NB4 (cell line): Measurements from ENCODE around the gene TBCA.

Experiments
- DNase-seq: peaks from one replicate; pipeline ENCODE4 v3.0.0; 2010; ENCODE audit warnings: low read depth
- H3K4me3 ChIP-seq: one replicate; pipeline ENCODE4 v1.5.1; 2011; ENCODE audit warnings: mild to moderate bottlenecking, low read depth, low read length, moderate library complexity
- MAX ChIP-seq: IDR thresholded peaks from 2 replicates; pipeline ENCODE4 v1.6.1; 2011; ENCODE audit warnings: low read depth, low read length
- MYC ChIP-seq: IDR thresholded peaks from 2 replicates; pipeline ENCODE4 v1.6.1; 2011; ENCODE audit warnings: low read depth, low read length
- POLR2A ChIP-seq: IDR thresholded peaks from 2 replicates; pipeline ENCODE4 v1.6.1; 2011; ENCODE audit warnings: mild to moderate bottlenecking; ENCODE audit not compliant: insufficient read length; ENCODE audit errors: extremely low read depth
- TF ChIP-seq, protein P1 (sequence below): IDR thresholded peaks from one replicate; pipeline ENCODE4 v1.5.1; 2012; ENCODE audit warnings: low read depth, low read length

TBCA gene

DNA sequence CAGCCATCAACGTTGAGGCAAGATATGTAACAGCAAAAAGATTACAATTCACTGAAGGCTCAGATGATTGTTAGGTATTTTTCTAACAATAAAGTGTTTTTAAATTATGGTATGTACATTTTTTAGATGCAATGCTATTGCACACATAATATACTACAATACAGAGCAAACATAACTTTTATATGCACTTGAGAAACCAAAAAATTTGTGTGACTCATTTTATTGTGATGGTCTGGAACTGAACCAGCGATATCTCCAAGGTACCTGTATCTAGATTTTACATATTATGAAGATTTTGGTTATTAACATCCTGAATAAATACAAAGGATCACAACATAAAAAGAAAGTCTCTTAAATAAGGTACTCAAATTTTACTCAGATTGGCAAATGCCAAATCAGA, 41.3 kb downstream of the TBCA start:
- no peak for TF ChIP-seq MAX
- no peak for TF ChIP-seq MYC
- TF ChIP-seq, protein P1, sequence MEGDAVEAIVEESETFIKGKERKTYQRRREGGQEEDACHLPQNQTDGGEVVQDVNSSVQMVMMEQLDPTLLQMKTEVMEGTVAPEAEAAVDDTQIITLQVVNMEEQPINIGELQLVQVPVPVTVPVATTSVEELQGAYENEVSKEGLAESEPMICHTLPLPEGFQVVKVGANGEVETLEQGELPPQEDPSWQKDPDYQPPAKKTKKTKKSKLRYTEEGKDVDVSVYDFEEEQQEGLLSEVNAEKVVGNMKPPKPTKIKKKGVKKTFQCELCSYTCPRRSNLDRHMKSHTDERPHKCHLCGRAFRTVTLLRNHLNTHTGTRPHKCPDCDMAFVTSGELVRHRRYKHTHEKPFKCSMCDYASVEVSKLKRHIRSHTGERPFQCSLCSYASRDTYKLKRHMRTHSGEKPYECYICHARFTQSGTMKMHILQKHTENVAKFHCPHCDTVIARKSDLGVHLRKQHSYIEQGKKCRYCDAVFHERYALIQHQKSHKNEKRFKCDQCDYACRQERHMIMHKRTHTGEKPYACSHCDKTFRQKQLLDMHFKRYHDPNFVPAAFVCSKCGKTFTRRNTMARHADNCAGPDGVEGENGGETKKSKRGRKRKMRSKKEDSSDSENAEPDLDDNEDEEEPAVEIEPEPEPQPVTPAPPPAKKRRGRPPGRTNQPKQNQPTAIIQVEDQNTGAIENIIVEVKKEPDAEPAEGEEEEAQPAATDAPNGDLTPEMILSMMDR: no peak
- no peak for TF ChIP-seq POLR2A
- DNase-seq: no peak

GRCh38 chr5:77733130-77733529, 43.0 kb downstream of the TBCA start:
- DNase-seq: no peak
- H3K4me3 ChIP-seq: no peak overlapping the region
- TF ChIP-seq POLR2A: no peak
- TF ChIP-seq MAX: no peak
- TF ChIP-seq, protein P1: no peak
- no peak for TF ChIP-seq MYC

More for the DNA sequence above, 41.3 kb downstream of the TBCA start:
- H3K4me3 ChIP-seq: no peak overlapping the region

DNA sequence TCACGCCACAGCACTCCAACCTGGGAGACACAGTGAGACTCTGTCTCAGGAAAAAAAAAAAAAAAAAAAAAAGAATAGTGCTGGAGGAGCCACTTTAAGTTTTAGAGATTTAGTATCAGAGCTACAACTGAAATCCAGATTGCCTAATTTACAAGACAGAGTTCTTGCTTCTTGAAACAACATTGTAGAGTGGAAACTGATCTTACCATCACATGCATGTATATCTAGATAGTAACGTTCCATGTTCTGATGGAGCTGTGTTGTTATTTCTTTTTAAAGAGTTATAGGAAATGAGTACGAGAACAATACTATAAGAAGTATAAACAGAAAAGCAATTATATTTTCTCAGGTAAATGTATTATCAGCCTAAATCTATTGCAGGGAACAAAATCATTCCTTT, 48.9 kb downstream of the TBCA start:
- no peak overlapping the region for H3K4me3 ChIP-seq
- DNase-seq: no peak
- TF ChIP-seq POLR2A: no peak
- TF ChIP-seq MAX: no peak

GRCh38 chr5:77725616-77726015, 50.5 kb downstream of the TBCA start:
- TF ChIP-seq POLR2A (no peak), MAX (no peak), MYC (no peak)
- TF ChIP-seq, protein P1: no peak
- H3K4me3 ChIP-seq: no peak overlapping the region

GRCh38 chr5:77724934-77725333, 51.2 kb downstream of the TBCA start:
- no peak for DNase-seq
- H3K4me3 ChIP-seq: no peak overlapping the region
- TF ChIP-seq POLR2A (no peak), MAX (no peak), MYC (no peak)
- TF ChIP-seq, protein P1: no peak

More at GRCh38 chr5:77725616-77726015, 50.5 kb downstream of the TBCA start:
- no peak for DNase-seq

- TF ChIP-seq POLR2A: no peak
- no peak for TF ChIP-seq MYC
- no peak for TF ChIP-seq MAX
- TF ChIP-seq, protein P1: no peak
- no peak for DNase-seq
- H3K4me3 ChIP-seq: no peak overlapping the region
Measured at GRCh38 chr5:77719666-77720363, 56.3 kb downstream of the TBCA start.
